ENCODE measurements around the gene CTSK.
"Not testable (repeated sequence)": the region's sequence is repeated elsewhere in the genome, so short reads cannot be mapped to it uniquely, and the experiment has no call there.

The CTSK gene

GRCh38 chr1:150807249-150808023 lies 624 bp downstream of the CTSK start:
- DNase-seq (ENCODE audit: low spot score) = no peak
- no peak for FAIRE-seq

GRCh38 chr1:150805899-150806298 lies 2.2 kb downstream of the CTSK start:
- DNase-seq (ENCODE audit: low spot score) (no peak), FAIRE-seq (no peak)

- FAIRE-seq = no peak
- no peak for DNase-seq (ENCODE audit: low spot score)
Observed at GRCh38 chr1:150804671-150805070, 3.4 kb downstream of the CTSK start.

- no peak for FAIRE-seq
- no peak for DNase-seq (ENCODE audit: low spot score)
Observed at GRCh38 chr1:150799089-150799488, 9.0 kb downstream of the CTSK start.

- FAIRE-seq = no peak
- no peak for DNase-seq (ENCODE audit: low spot score)
Observed at GRCh38 chr1:150798525-150798924, 9.5 kb downstream of the CTSK start.

GRCh38 chr1:150796374-150796773 lies 11.7 kb downstream of the CTSK start:
- FAIRE-seq (no peak), DNase-seq (ENCODE audit: low spot score) (no peak)

GRCh38 chr1:150793778-150794177 lies 14.3 kb downstream of the CTSK start:
- DNase-seq (ENCODE audit: low spot score); FAIRE-seq: not testable (repeated sequence)

- FAIRE-seq (no peak), DNase-seq (ENCODE audit: low spot score) (no peak)
Observed at GRCh38 chr1:150793221-150793620, 14.8 kb downstream of the CTSK start.

GRCh38 chr1:150791585-150791984 lies 16.5 kb downstream of the CTSK start:
- FAIRE-seq (no peak), DNase-seq (ENCODE audit: low spot score) (no peak)

GRCh38 chr1:150789396-150789795 lies 18.7 kb downstream of the CTSK start:
- DNase-seq (ENCODE audit: low spot score) (no peak), FAIRE-seq (no peak)

GRCh38 chr1:150788946-150789345 lies 19.1 kb downstream of the CTSK start:
- no peak for DNase-seq (ENCODE audit: low spot score)
- no peak for FAIRE-seq

- no peak for FAIRE-seq
Observed at GRCh38 chr1:150787455-150787854, 20.6 kb downstream of the CTSK start.

GRCh38 chr1:150780510-150780909 lies 27.6 kb downstream of the CTSK start:
- DNase-seq (ENCODE audit: low spot score) = no peak
- FAIRE-seq = no peak

More at GRCh38 chr1:150787455-150787854, 20.6 kb downstream of the CTSK start:
- DNase-seq (ENCODE audit: low spot score) = no peak

- FAIRE-seq = no peak
Observed at GRCh38 chr1:150778409-150778808, 29.7 kb downstream of the CTSK start.

GRCh38 chr1:150777544-150777943 lies 30.5 kb downstream of the CTSK start:
- FAIRE-seq (no peak), DNase-seq (ENCODE audit: low spot score) (no peak)

More at GRCh38 chr1:150778409-150778808, 29.7 kb downstream of the CTSK start:
- DNase-seq (ENCODE audit: low spot score) = no peak

GRCh38 chr1:150775931-150776505 lies 32.0 kb downstream of the CTSK start:
- DNase-seq (ENCODE audit: low spot score); FAIRE-seq: not testable (repeated sequence)

GRCh38 chr1:150775276-150775675 lies 32.8 kb downstream of the CTSK start:
- FAIRE-seq = no peak
- no peak for DNase-seq (ENCODE audit: low spot score)

GRCh38 chr1:150772326-150772725 lies 35.7 kb downstream of the CTSK start:
- DNase-seq (ENCODE audit: low spot score) (no peak), FAIRE-seq (no peak)

GRCh38 chr1:150767704-150768103 lies 40.4 kb downstream of the CTSK start:
- DNase-seq (ENCODE audit: low spot score) = not testable (repeated sequence)

GRCh38 chr1:150765977-150766301 lies 42.1 kb downstream of the CTSK start:
- DNase-seq (ENCODE audit: low spot score); FAIRE-seq: not testable (repeated sequence)

More at GRCh38 chr1:150767704-150768103, 40.4 kb downstream of the CTSK start:
- not testable (repeated sequence) for FAIRE-seq

GRCh38 chr1:150765296-150765976 lies 42.6 kb downstream of the CTSK start, which contains the start of gene CTSS:
Gene CTSS (minus strand): TSS chr1:150765778. CDS start chr1:150764763, 1,015 bp downstream.
- no peak for FAIRE-seq
- DNase-seq (ENCODE audit: low spot score) = peak; percentile 37

GRCh38 chr1:150764617-150765101 lies 43.4 kb downstream of the CTSK start:
- peak; percentile 40 for DNase-seq (ENCODE audit: low spot score)
- no peak for FAIRE-seq

All from RCC 7860 (cell line).